Lung (tissue), 12 donors: ENCODE measurements around the gene HOXA5. TPM values are rescaled to one million over a fixed set of nuclear protein-coding genes. Genes with fewer than 3 reads are reported as not detected.

ENCODE experiments used
- ATAC-seq: fragments of 200-7000 bp; cut with Tn5 transposase; one replicate; pipeline ENCODE4 v1.9.1; 2020; ENCODE audit warnings: moderate number of reproducible peaks; ENCODE audit not compliant: insufficient read depth, low FRiP score
- DNase-seq, 3 donors: peaks; one replicate each; pipeline ENCODE4 v3.0.0-alpha.2; 2013 to 2017
- H3K27ac ChIP-seq, 2 donors: one replicate each; pipeline ENCODE4 v1.5.1; 2013; ENCODE audit warnings: mild to moderate bottlenecking in 2 of 2, moderate library complexity in 2 of 2, control low read depth in 1 of 2, inconsistent platforms in 1 of 2, low read depth in 1 of 2, low read length in 1 of 2
- H3K27me3 ChIP-seq, 3 donors: one replicate each; pipeline ENCODE4 v1.5.1; 2013; ENCODE audit warnings: low read length in 2 of 3; ENCODE audit not compliant: control insufficient read depth in 3 of 3, insufficient read depth in 3 of 3
- H3K36me3 ChIP-seq, 4 donors: one replicate each; pipeline ENCODE4 v1.5.1; 2013; ENCODE audit warnings: low read length in 4 of 4, mild to moderate bottlenecking in 1 of 4, moderate library complexity in 1 of 4; ENCODE audit not compliant: control insufficient read depth in 4 of 4, insufficient read depth in 4 of 4
- H3K4me1 ChIP-seq, 5 donors: one replicate each; pipeline ENCODE4 v1.5.1; 2013; ENCODE audit warnings: low read length in 5 of 5, mild to moderate bottlenecking in 2 of 5, moderate library complexity in 1 of 5; ENCODE audit not compliant: control insufficient read depth in 5 of 5, insufficient read depth in 5 of 5
- H3K4me3 ChIP-seq: one replicate; pipeline ENCODE4 v1.5.1; 2013; ENCODE audit warnings: mild to moderate bottlenecking, control low read depth, moderate library complexity
- H3K9ac ChIP-seq, 2 donors: one replicate each; pipeline ENCODE4 v1.5.1; 2013; ENCODE audit warnings: low read length in 2 of 2, control low read depth in 1 of 2; ENCODE audit not compliant: insufficient read depth in 1 of 2
- H3K9me3 ChIP-seq, 4 donors: one replicate each; pipeline ENCODE4 v1.5.1; 2013; ENCODE audit warnings: low read length in 3 of 4, mild to moderate bottlenecking in 1 of 4, moderate library complexity in 1 of 4; ENCODE audit not compliant: control insufficient read depth in 4 of 4, insufficient read depth in 3 of 4
- CTCF ChIP-seq: IDR thresholded peaks from 2 replicates; pipeline ENCODE4 v1.5.1; 2012; ENCODE audit warnings: mild to moderate bottlenecking; ENCODE audit errors: control extremely low read depth, extremely low read depth
- WGBS, 2 donors: extraction: QIAGEN DNeasy Blood & Tissue Kit; methylation state at CpG; one replicate each; pipeline ENCODE4 v1.1.7; 2013; 5-methylcytosine and 5-hydroxymethylcytosine counted together
- polyA plus RNA-seq, 2 donors: library from polyadenylated mRNA; stranded (reverse); fragments of 200-250 nt; gene quantifications; one replicate each; pipeline ENCODE4 v1.2.1, GENCODE V29; 2013
- total RNA-seq, 2 donors: library from RNA; depleted of rRNA in 1 of 2; stranded (reverse); fragments of >200 nt in 1 of 2; gene quantifications; one replicate each; pipeline ENCODE4 v1.2.1, GENCODE V29; 2014 to 2021
- donor health status: control.
- donor health status: control.
- donor health status: Bipolar disorder and iron deficiency.
- donor health status: healthy.
- donor health status: DM: yes; HTN: yes; CAD: no.

HOXA5 gene
- total and polyA plus RNA-seq, 4 donors = 9.2 to 61.9 (median 15.2) TPM

DNA sequence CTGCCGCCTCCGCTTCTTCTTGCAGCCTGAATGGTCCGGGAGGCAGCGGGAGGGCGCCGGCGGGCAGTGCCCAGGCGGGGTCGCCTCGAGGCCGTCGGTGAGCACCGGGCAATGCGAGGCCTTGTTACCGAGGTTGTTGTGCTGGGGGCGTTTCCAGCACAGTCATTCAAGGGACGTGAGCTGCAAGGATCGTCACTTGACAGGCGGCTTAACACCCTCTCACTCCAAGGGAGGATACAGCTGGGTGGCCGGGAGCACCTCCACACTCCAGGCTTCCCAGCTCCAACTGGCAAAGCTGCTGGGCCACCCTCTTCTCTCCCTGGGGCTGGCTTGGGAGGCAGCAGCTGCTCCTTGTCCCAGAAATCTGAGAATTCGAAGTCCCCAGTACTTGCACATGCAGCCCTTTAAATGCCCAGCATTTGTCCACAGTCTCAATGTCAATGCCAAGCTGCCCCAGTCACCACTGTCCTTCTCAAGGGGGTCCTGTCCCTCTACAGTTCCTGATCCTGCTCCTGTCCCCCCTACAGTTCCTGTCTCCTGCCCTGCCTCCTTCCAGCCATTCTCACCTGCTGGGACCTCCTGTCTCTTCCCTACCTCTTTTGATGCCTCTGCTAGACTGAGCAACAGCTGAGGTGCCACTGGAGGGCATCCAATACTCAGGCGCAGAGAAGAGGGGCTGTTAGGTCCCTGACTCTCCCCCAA lies 46.0 kb upstream of the HOXA5 start:
- ATAC-seq = no peak
- peak in 1 of 3 donors; percentile 16 for DNase-seq
- H3K9ac ChIP-seq = no peak overlapping the region
- peaks cover 3 to 98% (median 93%) of the 10 kb centered on the region in 3 donors for H3K27me3 ChIP-seq
- peaks cover 0 to 12% (median 0%) of the 10 kb centered on the region in 4 donors for H3K9me3 ChIP-seq
- TF ChIP-seq CTCF = no peak
- 12 to 18% methylated on average over 22 of the region's 22 CpGs for WGBS, 2 donors
- no peaks in the 10 kb centered on the region for H3K36me3 ChIP-seq
- H3K4me3 ChIP-seq = no peak overlapping the region
- no peak overlapping the region for H3K27ac ChIP-seq
- H3K4me1 ChIP-seq = peaks cover 0 to 32% (median 16%) of the 10 kb centered on the region in 5 donors

DNA sequence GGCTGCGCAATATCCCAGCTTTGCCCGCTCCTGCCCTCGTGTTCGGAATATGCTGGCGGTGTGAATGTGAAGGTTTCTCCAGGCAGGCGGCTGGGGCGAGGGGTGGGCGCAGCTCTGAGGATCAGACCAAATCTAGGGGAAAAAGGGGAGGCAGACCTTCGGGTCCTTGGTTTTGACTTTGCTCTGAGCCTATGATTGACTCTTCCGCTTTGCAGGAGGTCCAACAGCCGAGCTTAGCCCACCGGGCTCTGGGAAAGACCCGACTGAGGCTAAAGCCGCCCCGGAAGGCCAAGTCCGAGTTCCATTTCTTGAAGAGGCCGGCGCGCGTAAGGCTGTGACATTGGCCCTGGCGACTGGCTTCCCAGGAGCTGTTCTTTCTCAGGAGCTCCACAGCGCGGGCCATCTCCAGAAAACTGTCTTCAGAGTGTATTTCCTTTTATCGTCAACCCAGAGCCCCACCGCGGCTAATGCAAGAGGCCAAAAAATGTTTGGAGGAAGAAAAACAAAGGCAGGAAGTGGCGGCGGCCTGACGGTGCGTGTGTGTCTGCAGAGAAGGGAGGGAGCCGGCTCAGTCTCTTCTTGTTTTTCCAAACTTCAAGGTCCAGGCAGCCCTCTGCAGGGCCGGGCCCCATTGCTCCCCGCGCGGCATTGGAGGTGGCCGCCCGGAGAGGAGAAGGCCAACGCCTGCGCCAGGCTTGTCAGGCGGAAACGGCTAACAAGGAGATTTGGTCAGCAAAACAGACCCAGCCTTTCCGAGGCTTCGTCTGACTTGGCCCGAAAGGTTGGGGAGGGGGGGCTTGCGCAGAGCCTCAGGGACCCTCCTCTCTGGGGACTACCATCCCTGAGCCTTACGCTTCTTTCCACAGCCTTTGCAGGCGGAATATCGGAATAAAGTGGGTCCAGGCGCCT lies 45.2 kb upstream of the HOXA5 start:
- Histone ChIP-seq H3K27ac (no peak overlapping the region), H3K27me3 (peaks cover 3 to 97% (median 91%) of the 10 kb centered on the region in 3 donors), H3K9ac (no peak overlapping the region), H3K4me1 (peaks cover 0 to 34% (median 21%) of the 10 kb centered on the region in 5 donors), H3K36me3 (no peaks in the 10 kb centered on the region), H3K4me3 (no peak overlapping the region), H3K9me3 (peaks cover 0 to 12% (median 0%) of the 10 kb centered on the region in 4 donors)
- ATAC-seq (peak; percentile 6), DNase-seq (peak in 2 of 3 donors; percentile 46 to 47)
- WGBS, 2 donors = 3 to 8% methylated on average over 44 to 49 of the region's 49 CpGs
- no peak for TF ChIP-seq CTCF

GRCh38 chr7:27187475-27188385 lies 44.2 kb upstream of the HOXA5 start:
- Histone ChIP-seq H3K4me1 (peaks cover 0 to 30% (median 17%) of the 10 kb centered on the region in 5 donors), H3K27ac (no peak overlapping the region), H3K36me3 (no peaks in the 10 kb centered on the region), H3K27me3 (peaks cover 3 to 97% (median 94%) of the 10 kb centered on the region in 3 donors), H3K9ac (no peak overlapping the region), H3K4me3 (no peak overlapping the region), H3K9me3 (peaks cover 0 to 12% (median 0%) of the 10 kb centered on the region in 4 donors)
- no peak for ATAC-seq
- 6 to 7% methylated on average over 45 to 46 of the region's 46 CpGs for WGBS, 2 donors
- TF ChIP-seq CTCF = no peak
- DNase-seq = peak in 1 of 3 donors; percentile 15
